H4 (cell line): ENCODE measurements around the gene GHITM. TPM values are rescaled to one million over a fixed set of nuclear protein-coding genes. Genes with fewer than 3 reads are reported as not detected.
"Not testable (repeated sequence)": the region's sequence is repeated elsewhere in the genome, so short reads cannot be mapped to it uniquely, and the experiment has no call there.

Experiments used
- DNase-seq: peaks from one replicate; pipeline ENCODE4 v3.0.0-alpha.2; 2015; ENCODE audit warnings: low spot score
- total RNA-seq: library from RNA; depleted of rRNA; stranded (reverse); fragments of >200 nt; shearing (Covaris generic); gene quantifications from 2 replicates; pipeline ENCODE4 v1.2.3, GENCODE V29; 2014

GHITM gene
- total RNA-seq, 1 experiment from 2014 or later = 260 TPM

DNA sequence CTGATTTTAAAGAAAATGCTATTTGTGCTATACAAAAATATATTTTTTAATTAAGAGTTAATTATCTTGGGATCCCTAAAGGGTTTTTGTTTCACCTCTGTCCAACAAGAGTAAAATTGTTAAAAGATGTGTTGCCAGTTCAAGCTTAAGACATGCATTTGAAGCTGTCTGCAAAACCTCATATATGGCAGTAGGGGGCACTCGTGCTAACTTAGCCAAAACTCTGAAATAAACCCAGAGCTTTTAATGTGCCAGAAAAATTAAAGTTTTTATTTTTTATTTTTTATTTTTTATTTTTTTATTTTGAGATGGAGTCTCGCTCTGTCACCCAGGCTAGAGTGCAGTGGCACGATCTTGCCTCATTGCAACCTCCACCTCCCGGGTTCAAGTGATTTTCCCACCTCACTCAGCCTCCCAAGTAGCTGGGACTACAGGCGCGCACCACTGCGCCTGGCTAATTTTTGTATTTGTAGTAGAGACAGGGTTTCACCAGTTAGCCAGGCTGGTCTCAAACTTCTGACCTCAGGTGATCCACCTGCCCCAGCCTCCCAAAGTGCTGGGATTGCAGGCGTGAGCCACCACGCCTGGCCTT is 8.8 kb downstream of the GHITM start:
- DNase-seq = peak; percentile 33

DNA sequence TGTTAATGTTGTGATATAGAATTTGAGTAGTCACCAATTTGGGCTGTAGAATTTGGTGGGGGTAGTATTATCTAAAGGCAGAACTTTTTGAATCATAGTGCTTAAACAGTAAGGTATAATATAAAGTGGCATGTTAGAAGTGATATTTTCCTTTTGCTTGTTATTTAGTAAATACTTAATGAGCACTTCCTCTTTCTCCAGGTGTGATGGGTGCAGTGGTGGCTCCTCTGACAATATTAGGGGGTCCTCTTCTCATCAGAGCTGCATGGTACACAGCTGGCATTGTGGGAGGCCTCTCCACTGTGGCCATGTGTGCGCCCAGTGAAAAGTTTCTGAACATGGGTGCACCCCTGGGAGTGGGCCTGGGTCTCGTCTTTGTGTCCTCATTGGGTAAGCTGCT is 10.5 kb downstream of the GHITM start:
- DNase-seq = no peak

DNA sequence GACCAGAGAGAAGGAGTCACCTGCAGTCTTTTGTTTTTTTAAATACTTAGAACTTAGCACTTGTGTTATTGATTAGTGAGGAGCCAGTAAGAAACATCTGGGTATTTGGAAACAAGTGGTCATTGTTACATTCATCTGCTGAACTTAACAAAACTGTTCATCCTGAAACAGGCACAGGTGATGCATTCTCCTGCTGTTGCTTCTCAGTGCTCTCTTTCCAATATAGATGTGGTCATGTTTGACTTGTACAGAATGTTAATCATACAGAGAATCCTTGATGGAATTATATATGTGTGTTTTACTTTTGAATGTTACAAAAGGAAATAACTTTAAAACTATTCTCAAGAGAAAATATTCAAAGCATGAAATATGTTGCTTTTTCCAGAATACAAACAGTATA is 13.5 kb downstream of the GHITM start:
- DNase-seq = no peak

DNA sequence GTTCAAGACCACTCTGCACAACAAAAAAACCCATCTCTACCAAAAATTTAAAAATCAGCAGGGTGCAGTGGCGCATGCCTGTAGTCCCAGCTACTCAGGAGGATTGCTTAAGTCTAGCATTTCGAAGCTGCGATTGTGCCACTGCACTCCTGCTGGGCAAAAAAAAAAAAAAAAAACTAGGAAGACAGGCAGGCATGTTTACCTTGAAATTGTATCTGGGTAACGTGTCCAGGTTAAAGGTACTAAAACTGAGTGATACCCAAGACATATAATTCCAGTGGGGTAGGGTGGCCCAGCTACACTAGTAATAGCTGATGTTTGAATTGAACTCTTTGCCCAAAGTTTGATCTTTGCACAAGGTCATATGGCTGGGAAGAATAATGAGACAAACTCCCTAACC is 16.2 kb downstream of the GHITM start:
- no peak for DNase-seq

DNA sequence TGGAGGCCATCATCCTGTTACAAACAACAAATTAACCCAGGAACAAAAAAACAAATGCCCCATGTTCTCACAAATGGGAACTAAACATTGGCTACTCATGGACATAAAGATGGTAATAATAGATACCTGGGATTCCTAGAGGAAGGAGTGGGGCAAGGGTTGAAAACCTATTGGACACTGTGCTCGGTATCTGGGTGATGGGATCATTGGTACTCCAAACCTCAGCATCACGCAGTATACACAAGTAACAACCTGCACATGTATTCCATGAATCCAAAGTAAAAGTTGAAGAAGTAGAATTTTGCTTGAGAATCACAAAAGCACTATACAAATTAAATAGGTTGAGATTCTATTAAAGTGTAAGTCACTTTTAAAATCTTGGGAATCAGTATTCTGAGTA is 16.7 kb downstream of the GHITM start:
- no peak for DNase-seq

DNA sequence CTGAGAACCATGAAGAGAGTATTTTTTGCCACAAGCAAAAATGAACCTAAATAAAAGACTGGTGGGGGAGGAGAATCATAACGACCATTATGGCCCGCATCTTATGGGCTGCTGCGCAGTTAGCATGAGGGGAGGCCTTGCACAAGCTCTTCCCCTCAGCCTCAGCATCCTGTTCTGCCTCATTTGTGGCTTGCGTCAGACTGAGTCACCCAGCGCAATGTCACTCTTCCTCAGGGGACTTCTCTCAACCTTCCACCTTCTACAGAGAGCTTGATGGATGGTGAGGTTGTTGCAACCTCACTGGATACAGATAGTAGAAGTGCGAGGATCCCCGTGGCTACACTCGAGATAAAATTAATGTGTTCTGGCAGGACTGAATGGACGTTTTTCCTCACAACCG is 17.5 kb downstream of the GHITM start:
- no peak for DNase-seq

DNA sequence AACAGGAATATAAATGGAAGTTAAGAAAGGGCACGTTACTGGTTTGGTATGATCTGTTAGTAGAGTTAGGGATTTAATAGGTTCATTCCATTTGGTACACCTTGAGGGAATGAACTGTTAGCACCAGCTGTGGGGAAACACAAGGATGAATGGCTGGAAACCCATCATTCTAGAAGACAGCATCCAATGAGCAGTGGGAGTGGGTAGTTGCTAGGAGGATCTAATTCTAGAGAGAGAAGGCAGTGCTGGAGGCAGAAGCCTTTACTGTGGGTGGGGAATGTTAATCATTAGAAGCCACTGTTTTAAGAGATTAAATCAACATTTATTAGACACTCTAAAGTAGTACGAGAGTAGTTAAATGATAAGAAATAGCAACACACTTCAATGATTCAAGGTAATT is 18.8 kb downstream of the GHITM start:
- DNase-seq = no peak

DNA sequence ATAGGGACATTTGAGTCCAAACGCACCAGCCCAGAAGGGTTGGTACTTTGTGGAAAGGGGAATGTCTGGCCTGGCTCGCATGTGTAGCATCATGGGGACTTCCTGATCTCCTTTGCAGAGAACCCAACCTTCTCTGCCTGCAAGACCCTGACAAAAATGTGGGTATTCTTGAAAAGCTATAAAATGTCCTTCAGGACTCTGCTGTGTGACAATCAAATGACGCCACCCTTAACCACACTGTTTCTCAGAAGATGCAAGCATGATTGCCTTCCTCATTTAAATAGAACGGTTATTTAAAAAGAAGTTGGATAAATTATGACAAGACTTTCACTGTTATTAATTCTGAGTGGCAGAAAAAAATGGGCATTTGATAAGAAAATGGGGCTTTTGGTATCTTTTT is 19.2 kb downstream of the GHITM start:
- DNase-seq = no peak

DNA sequence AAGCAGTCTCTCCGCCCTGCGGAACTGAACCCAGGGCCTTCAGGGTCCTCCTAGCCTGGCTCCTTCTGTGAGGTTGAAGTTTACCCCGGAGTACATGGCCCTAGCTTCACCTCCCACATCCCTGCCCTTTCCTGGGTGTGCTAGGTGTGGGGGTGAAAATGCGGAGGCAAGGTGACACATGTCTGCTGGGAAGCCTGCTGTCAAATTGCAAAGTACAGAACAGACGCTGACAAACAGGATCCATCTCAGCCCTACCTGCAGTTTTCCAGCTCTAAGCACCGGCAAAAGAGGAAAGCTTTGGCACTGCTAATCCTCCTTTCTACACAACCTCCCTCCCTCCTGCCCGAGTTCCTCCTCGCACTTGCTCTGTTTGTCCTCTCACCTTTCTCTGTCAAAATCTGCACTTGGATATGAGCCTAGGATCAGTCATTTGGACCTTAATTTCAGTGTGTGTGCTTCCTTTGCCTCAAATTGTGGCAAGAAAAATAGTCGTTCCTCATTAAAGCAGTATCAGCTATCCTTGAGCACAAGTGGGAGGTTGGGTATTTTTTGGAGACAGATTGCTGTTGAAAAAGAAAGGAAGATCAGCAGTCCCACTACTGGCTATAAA is 19.9 kb downstream of the GHITM start:
- DNase-seq = no peak

DNA sequence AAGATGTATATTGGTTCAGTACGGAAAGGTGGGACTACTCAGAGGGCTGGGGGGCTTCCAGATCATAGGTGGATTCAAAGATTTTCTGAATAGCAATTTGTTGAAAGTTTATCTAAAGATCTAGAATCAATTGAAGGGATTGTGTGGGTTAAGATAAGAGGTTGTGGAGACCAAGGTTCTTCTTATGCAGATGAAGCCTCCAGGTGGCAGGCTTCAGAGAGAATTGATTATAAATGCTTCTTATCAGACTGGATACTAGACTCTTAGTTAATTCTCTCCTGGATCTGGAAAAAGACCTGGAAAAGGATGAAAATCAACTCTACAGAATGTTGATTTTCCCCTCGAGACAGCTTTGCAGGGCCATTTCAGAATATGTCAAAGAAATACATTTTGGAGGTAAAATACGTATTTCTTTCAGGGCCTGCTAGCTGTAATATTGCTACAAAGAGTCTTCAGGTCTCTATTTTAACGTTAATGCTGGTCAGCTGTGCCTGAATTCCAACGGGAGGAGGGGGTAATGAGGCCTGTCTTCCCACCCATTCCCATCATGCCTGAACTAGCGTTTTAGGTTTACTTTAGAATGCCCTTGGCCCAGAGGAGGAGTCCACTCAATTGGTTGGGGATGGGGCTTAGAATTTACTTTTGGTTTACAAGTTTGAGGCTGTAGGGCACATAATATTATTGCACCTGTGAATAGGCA is 21.5 kb downstream of the GHITM start:
- no peak for DNase-seq

DNA sequence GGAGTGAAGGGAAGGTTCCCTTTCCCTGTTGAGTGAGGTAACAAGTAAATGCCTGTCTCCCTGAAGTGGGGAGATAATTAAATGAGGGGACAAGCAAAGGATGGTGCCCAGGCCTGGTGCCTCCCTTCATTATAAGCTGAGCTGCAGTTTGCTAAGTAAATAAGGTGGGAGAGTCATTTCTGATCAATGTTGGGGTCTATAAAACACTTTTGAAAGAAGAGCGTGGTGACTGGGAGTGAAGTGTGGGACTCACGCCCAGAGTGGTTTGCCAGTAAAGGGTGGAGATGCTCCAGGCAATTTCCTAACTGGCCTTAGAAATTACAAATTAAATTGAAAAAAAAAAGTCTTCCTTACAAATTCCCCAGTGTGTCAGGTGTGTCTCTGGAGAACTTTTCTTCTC is 24.7 kb downstream of the GHITM start:
- DNase-seq = no peak

DNA sequence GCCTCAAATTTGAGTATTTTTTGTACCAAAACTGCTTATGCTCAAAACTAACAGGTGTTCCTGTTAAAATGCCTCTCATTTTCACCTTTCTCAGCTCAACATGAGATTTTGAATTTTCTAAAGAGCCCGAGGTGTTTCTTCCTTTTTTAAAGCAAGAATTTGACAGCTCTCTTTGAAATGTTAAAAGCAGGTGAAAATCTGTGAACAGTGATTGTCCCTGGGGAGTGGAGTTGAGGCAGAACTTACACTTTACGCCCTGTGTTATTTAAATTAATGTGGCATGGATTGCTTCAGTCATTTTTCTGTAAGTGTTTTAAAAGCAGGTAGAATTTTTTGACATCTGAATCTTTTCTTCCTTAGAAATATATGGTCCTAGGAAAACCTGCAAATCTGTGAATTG is 25.1 kb downstream of the GHITM start:
- DNase-seq = no peak

DNA sequence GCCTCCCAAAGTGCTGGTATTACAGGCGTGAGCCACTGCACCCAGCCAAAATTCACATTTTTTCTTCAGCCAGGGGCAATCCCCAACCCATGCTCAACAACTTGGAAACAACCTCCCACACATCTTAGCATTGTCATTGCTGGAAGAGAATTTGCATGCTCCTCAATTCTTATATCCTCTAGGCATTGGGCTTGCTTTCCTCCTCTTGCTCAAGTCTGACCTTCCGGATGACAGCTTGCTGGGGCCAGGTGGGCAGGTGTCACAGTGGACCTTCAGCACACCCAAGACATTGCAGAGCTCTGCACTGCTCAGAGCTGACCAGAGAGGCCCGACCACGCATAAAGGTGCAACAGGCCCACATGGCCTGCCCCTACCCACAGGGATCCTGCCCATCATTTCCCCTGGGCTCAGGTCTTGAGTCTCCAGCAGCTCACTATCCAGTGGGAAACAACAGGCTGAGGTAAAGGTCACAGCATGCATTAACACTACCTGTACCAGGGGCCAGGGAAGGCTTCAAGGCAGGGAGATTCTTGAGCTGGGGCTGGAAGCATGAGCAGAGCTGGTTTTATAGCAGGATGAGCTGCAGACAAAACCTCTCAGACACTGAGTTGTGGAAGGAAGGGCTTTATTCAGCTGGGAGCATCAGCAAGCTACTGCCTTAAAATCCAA is 27.4 kb downstream of the GHITM start:
- no peak for DNase-seq

DNA sequence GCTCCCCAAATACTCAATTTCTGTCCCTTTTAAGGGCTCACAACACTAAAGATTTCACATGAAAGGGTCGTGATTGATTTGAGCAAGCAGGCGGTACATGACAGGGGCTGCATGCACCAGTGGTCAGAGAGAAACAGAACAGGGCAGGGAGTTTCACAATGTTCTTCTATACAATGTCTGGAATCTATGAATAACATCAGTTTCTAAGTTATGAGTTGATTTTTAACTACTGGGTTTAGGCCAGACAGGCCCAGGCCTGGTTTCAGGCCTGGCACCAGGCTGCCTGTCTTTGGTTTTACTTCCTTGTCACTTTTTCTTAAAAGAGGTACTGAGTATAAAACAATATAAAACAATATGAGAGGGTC is 28.0 kb downstream of the GHITM start:
- not testable (repeated sequence) for DNase-seq

DNA sequence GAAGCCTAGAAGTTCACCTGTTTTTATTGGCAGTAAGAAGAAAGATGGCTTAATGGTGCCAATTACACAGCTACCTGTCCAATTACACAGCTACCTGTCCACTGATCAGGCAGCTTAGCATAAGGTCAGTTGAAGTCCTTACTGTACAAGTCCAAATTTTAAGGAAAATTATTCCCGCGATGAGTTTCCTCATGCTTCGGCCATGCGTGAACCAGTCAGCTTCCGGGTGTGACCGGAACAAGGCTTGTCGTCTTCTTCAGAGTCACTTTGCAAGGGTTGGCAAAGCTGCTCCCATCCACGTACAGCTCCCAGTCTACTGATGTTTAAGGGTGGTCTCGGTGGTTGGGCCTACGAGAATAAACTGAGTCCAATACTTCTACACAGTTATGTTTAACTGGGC is 29.1 kb downstream of the GHITM start:
- DNase-seq = not testable (repeated sequence)

DNA sequence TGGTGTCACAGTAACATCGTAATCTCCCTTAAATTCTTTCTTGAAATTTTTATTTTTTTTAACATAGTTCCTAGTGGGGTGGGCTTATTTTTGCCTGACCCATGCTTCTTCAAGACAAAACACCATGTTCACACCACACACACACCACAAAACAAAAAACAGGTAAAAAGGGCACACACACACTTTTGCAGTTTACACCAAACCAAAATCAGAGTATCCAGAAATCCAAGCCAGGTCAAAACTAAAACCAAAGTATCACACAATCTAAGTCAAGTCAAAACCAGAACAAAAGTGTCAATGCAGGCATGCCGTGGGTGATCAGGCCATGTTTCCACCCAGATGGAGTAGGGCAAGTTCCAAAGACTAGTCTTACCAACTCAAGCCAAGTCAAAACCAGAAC is 31.9 kb downstream of the GHITM start:
- DNase-seq = not testable (repeated sequence)

DNA sequence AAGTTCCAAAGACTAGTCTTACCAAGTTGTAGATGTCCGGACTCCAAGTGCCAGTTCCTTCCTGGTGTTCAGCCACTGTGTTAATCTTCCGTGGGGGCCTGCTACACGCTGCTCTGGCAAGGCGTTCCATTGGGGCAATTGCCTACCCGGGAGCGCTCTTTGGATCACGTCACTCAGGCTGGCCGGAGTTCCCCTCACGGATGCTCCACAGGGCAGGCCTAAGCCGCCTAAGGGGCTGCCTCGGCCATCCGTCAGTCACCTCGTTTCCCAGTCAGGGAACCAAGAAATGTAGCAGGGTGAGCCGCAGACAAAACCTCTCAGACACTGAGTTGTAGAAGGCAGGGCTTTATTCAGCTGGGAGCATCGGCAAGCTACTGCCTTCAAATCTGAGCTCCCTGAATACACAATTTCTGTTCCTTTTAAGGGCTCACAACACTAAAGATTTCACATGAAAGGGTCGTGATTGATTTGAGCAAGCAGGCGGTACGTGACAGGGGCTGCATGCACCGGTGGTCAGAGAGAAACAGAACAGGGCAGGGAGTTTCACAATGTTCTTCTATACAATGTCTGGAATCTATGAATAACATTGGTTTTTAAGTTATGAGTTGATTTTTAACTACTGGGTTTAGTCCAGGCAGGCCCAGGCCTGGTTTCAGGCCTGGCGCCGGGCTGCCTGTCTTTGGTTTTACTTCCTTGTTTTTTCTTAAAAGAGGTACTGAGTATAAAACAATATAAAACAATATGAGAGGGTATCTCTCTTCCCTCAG is 32.6 kb downstream of the GHITM start:
- not testable (repeated sequence) for DNase-seq

DNA sequence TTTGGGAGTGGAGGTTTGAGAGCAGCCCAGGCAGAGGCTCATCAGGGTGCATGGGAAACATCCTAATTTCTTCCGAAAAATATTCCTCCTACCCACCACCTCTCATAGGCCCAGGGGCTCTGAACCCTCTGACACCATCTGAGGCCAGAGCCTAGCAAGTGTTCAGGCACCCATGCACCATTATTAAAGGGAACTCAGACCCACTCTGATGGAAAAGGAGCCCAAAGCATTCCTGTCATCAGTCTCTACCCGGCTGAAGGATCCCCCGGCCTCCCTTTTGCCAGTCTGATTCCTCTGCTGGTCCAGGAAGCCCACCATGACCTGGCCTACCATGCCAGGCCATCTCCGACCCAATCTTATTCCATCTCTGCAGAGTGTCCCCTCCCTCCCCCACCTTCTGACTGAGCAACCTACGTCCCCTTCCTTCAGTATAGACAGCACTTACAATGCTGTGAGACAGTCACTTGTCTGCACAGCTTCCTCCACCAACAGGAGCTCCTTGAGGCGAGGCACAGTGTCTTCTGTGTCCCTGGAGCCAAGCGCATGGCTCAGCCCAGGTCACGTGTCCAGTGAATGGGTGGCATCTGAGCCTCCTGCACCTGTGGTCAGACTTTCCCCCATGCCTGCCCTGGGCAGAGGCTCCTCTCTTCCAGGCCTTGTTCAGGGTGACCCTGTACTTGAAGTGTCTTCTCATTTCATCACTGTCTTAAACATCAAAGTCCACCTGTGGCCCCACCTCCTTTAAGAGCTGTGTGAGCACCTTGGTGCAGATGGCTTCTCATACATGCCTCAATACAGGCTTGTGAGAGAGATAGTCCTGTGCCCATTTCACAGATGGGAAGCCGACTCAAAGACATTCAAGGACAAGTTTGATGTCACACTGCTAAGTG is 33.4 kb downstream of the GHITM start:
- no peak for DNase-seq

DNA sequence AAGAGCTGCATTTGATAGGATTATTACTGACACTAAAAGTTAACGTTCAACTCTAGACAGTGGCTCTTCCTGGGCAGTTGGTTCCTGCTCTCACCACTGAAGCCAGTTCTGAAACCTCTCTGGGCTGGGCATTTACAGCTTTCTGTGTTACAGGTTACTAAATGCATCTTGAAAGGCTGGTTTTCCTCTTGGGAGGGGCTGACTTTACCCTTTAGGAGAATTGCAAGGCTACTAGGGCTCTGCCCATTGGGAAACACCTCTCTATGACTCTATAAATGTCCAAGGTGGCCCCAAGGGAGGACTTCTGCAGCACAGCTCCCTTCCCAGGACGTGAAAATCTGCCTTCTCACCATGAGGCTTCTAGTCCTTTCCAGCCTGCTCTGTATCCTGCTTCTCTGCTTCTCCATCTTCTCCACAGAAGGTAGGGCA is 34.2 kb downstream of the GHITM start, which contains the start of gene GPR15LG:
GPR15LG (plus strand) TSS at position 301 of the 429 bp plus-strand sequence; CDS start at position 352, 51 bp downstream.
- no peak for DNase-seq

DNA sequence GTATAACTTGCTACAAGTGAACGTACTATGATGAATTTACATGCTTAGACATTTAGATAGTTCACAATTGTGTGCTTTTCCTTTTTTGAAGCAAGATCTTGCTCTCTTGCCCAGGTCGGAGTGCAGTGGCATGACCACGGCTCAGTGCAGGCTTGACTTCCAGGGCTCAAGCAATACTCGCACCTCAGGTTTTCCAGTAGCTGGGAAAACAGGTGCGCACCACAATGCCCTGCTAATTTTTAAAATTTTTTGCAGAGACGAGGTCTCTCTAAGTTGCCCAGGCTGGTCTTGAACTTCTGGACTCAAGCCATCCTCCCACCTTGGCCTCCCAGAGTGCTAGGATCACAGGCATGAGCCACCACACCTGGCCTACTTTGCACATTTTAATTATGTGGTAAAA is 36.1 kb downstream of the GHITM start:
- DNase-seq = no peak

DNA sequence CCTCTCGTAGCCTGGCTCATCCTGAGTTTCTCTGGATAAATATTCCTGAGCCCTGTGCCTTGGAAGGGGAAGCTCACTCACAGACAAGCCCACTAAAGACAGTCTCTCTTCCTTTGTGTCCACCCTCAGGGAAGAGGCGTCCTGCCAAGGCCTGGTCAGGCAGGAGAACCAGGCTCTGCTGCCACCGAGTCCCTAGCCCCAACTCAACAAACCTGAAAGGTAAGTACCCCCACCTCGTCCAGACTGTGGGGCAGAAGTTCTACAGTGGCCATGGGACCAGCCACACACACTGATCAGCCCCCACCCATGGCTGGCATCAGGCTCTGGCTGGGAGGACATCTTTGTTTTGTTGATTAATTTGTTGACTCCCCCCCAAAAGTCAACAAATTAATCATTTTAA is 37.0 kb downstream of the GHITM start:
- no peak for DNase-seq
